A549 (cell line): ENCODE data around the gene KDELR1. TPM values are rescaled to one million over a fixed set of nuclear protein-coding genes. Genes with fewer than 3 reads are reported as not detected.

Experiments
- ATAC-seq, 2 experiments: fragments of 200-7000 bp in 1 of 2; fragments of >200 bp in 1 of 2; cut with Nextera tagmentation in 1 of 2; cut with Tn5 transposase in 1 of 2; 3 replicates each; pipeline versions ENCODE4 v1.8.0 to v1.9.1; 2018 to 2020; ENCODE audit warnings: mild to moderate bottlenecking in 1 of 2, moderate library complexity in 1 of 2
- CTCF ChIA-PET: fragments of 300-600 bp; sonication (Branson Sonifier 250); formaldehyde crosslinking; extraction: SDS; loops from one replicate; lab custom pipeline; 2021; ENCODE audit warnings: antibody characterized with exemption, inconsistent platforms; lab: Yijun Ruan, JAX
- POLR2A ChIA-PET: fragments of 350-600 bp; formaldehyde crosslinking; extraction: SDS; loops from one replicate; lab custom pipeline; 2021; ENCODE audit warnings: antibody characterized with exemption, inconsistent platforms; lab: Yijun Ruan, JAX
- DNase-seq, 2 experiments: peaks; one replicate each; pipeline versions ENCODE4 v3.0.0 to v3.0.0-alpha.2; 2011 to 2016; ENCODE audit warnings: low read depth in 1 of 2, low spot score in 1 of 2
- FAIRE-seq: peaks from 2 replicates; lab custom pipeline; 2011; peaks lifted over from hg19 to GRCh38; lab: Jason Lieb, UNC
- H3K27ac ChIP-seq, 2 experiments: fragments of >200 bp; sonication (Bioruptor Twin); formaldehyde crosslinking; 3 replicates each; pipeline ENCODE4 v1.5.1; 2016 to 2017
- H3K4me1 ChIP-seq: fragments of >200 bp; sonication (Bioruptor Twin); formaldehyde crosslinking; 3 replicates; pipeline ENCODE4 v1.6.1; 2016
- H3K4me2 ChIP-seq: fragments of >200 bp; sonication (Bioruptor Twin); formaldehyde crosslinking; 3 replicates; pipeline ENCODE4 v1.6.1; 2016
- H3K4me3 ChIP-seq: fragments of >200 bp; sonication (Bioruptor Twin); formaldehyde crosslinking; 3 replicates; pipeline ENCODE4 v1.5.1; 2016
- H3K9me3 ChIP-seq: fragments of >200 bp; sonication (Bioruptor Twin); formaldehyde crosslinking; 3 replicates; pipeline ENCODE4 v1.6.1; 2016
- ATOH8 ChIP-seq: fragments of 250-450 bp; sonication (Bioruptor Pico); IDR thresholded peaks from 2 replicates; pipeline ENCODE4 v1.5.0; 2020; ENCODE audit warnings: low read depth, mild to moderate bottlenecking, moderate library complexity
- CBX2 ChIP-seq: fragments of 200-600 bp; sonication (generic); IDR thresholded peaks from 2 replicates; pipeline ENCODE4 v1.6.1; 2016; ENCODE audit warnings: low read depth, mild to moderate bottlenecking, borderline replicate concordance
- CTCF ChIP-seq: fragments of >200 bp; sonication (Bioruptor Twin); formaldehyde crosslinking; IDR thresholded peaks from 3 replicates; pipeline ENCODE4 v1.5.1; 2016
- EHF ChIP-seq: fragments of 250-450 bp; sonication (Bioruptor Pico); IDR thresholded peaks from 2 replicates; pipeline ENCODE4 v1.5.0; 2020; ENCODE audit warnings: mild to moderate bottlenecking
- EHMT2 ChIP-seq: fragments of 200-600 bp; sonication (generic); IDR thresholded peaks from 2 replicates; pipeline ENCODE4 v1.6.1; 2016; ENCODE audit warnings: antibody characterized with exemption, low read depth, mild to moderate bottlenecking, moderate library complexity
- ELK1 ChIP-seq: fragments of 150-350 bp; IDR thresholded peaks from 2 replicates; pipeline ENCODE4 v1.6.1; 2014; ENCODE audit warnings: low read depth, mild to moderate bottlenecking, low read length
- FOSL2 ChIP-seq, 2 experiments: fragments of 450-650 bp in 1 of 2; fragments of >200 bp in 1 of 2; sonication (Bioruptor Twin) in 1 of 2; formaldehyde crosslinking; IDR thresholded peaks; 2 replicates each; pipeline versions ENCODE4 v1.5.0 to v1.6.1; 2016 to 2020; ENCODE audit warnings: mild to moderate bottlenecking in 1 of 2, moderate library complexity in 1 of 2
- HES2 ChIP-seq: fragments of >200 bp; sonication (Bioruptor Twin); formaldehyde crosslinking; IDR thresholded peaks from 2 replicates; pipeline ENCODE4 v1.6.1; 2016
- HEYL ChIP-seq: fragments of 250-450 bp; sonication (Bioruptor Pico); IDR thresholded peaks from 2 replicates; pipeline ENCODE4 v1.8.0; 2021; ENCODE audit warnings: mild to moderate bottlenecking, moderate library complexity
- HOXA7 ChIP-seq: fragments of 250-450 bp; sonication (Bioruptor Pico); IDR thresholded peaks from 2 replicates; pipeline ENCODE4 v1.5.0; 2020; ENCODE audit warnings: mild to moderate bottlenecking, moderate library complexity
- JUN ChIP-seq, 2 experiments: fragments of >200 bp; sonication (Bioruptor Twin); formaldehyde crosslinking; IDR thresholded peaks; 2 replicates in 1 of 2; 3 replicates in 1 of 2; pipeline ENCODE4 v1.6.1; 2016 to 2017
- KDM1A ChIP-seq: fragments of 200-600 bp; sonication (generic); IDR thresholded peaks from 2 replicates; pipeline ENCODE4 v1.6.1; 2016; ENCODE audit warnings: low read depth, mild to moderate bottlenecking
- MAFK ChIP-seq: fragments of 450-650 bp; IDR thresholded peaks from 2 replicates; pipeline ENCODE4 v1.6.1; 2014; ENCODE audit not compliant: partially characterized antibody
- MAX ChIP-seq: IDR thresholded peaks from 2 replicates; pipeline ENCODE4 v1.6.1; 2012
- MYC ChIP-seq: IDR thresholded peaks from 2 replicates; pipeline ENCODE4 v1.6.1; 2012; ENCODE audit warnings: mild to moderate bottlenecking, inconsistent platforms, low read length, improper control_type of control experiment, borderline replicate concordance
- NPAS2 ChIP-seq: fragments of 250-450 bp; sonication (Bioruptor Pico); IDR thresholded peaks from 2 replicates; pipeline ENCODE4 v1.8.0; 2022; ENCODE audit warnings: mild to moderate bottlenecking, moderate library complexity, borderline replicate concordance
- NR3C1 ChIP-seq: fragments of >200 bp; sonication (Bioruptor Twin); formaldehyde crosslinking; IDR thresholded peaks from 3 replicates; pipeline ENCODE4 v1.6.1; 2017
- PHF8 ChIP-seq: fragments of 200-600 bp; sonication (generic); IDR thresholded peaks from 2 replicates; pipeline ENCODE4 v1.6.1; 2016; ENCODE audit warnings: low read depth, mild to moderate bottlenecking, antibody characterized with exemption, moderate library complexity, borderline replicate concordance
- POLR2AphosphoS2 ChIP-seq: conservative IDR thresholded peaks from 2 replicates; pipeline ENCODE4 v1.6.1; 2012; ENCODE audit warnings: low read length, improper control_type of control experiment, inconsistent platforms
- RARB ChIP-seq: fragments of 250-450 bp; sonication (Bioruptor Pico); IDR thresholded peaks from 2 replicates; pipeline ENCODE4 v1.8.0; 2021; ENCODE audit warnings: mild to moderate bottlenecking, moderate library complexity
- RCOR1 ChIP-seq: fragments of 150-350 bp; IDR thresholded peaks from 2 replicates; pipeline ENCODE4 v1.6.1; 2014; ENCODE audit warnings: antibody characterized with exemption, low read length, low read depth
- REST ChIP-seq: fragments of 200-600 bp; sonication (generic); IDR thresholded peaks from 2 replicates; pipeline ENCODE4 v1.6.1; 2016; ENCODE audit warnings: antibody characterized with exemption, mild to moderate bottlenecking, moderate library complexity
- TFCP2L1 ChIP-seq: fragments of 250-450 bp; sonication (Bioruptor Pico); IDR thresholded peaks from 2 replicates; pipeline ENCODE4 v1.5.0; 2021; ENCODE audit warnings: mild to moderate bottlenecking
- TP53 ChIP-seq: fragments of 250-450 bp; sonication (Bioruptor Pico); IDR thresholded peaks from 2 replicates; pipeline ENCODE4 v1.5.0; 2021; ENCODE audit warnings: mild to moderate bottlenecking, moderate library complexity
- USF2 ChIP-seq: fragments of 450-650 bp; IDR thresholded peaks from 2 replicates; pipeline ENCODE4 v1.6.1; 2014; ENCODE audit warnings: antibody characterized with exemption
- ZFP36 ChIP-seq: fragments of 450-650 bp; IDR thresholded peaks from 2 replicates; pipeline ENCODE4 v1.6.1; 2014; ENCODE audit warnings: borderline replicate concordance; ENCODE audit not compliant: partially characterized antibody
- ZSCAN20 ChIP-seq: fragments of 250-450 bp; sonication (Bioruptor Pico); IDR thresholded peaks from 2 replicates; pipeline ENCODE4 v1.8.0; 2022; ENCODE audit warnings: mild to moderate bottlenecking, moderate library complexity
- WGBS: methylation state at CpG from one replicate; pipeline ENCODE4 v1.1.6; 2017; ENCODE audit errors: missing lambda C conversion rate; 5-methylcytosine and 5-hydroxymethylcytosine counted together
- polyA plus RNA-seq, 4 experiments: library from polyadenylated mRNA; depleted of rRNA in 3 of 4; stranded (reverse); fragments of >200 nt; fragmentation: RNase III in 1 of 4; extraction: RNeasy Plus Mini Kit Qiagen cat#74134 plus additional on column Dnase treatment in 1 of 4; gene quantifications; 2 replicates in 3 of 4; 3 replicates in 1 of 4; pipeline ENCODE4 v1.2.3, GENCODE V29; 2011 to 2017

The KDELR1 gene
- polyA plus RNA-seq, 2 of the 4 experiments (the other 2 are of a cell fraction) = 200 to 302 TPM

GRCh38 chr19:48378194-48378570 is 13.2 kb downstream of the KDELR1 start:
- TF ChIP-seq EHF (CRISPR knock-in tag) = no peak
- no peak for TF ChIP-seq RCOR1
- TF ChIP-seq RARB (CRISPR knock-in tag) = no peak
- no peak for TF ChIP-seq TFCP2L1 (CRISPR knock-in tag)
- no peak for TF ChIP-seq REST
- TF ChIP-seq ZFP36 = no peak
- no peak for TF ChIP-seq KDM1A
- no peak for TF ChIP-seq ATOH8 (CRISPR knock-in tag)
- no peak for TF ChIP-seq USF2
- TF ChIP-seq CTCF = no peak
- TF ChIP-seq ZSCAN20 (CRISPR knock-in tag) = no peak
- no peak for TF ChIP-seq NR3C1
- no peak for TF ChIP-seq HES2
- TF ChIP-seq HOXA7 (CRISPR knock-in tag) = no peak
- no peak for TF ChIP-seq MAFK
- no peak for TF ChIP-seq FOSL2 (IDR thresholded peaks at IDR 0.05)
- no peak for TF ChIP-seq FOSL2 (CRISPR knock-in tag; IDR thresholded peaks at IDR 0.05)
- TF ChIP-seq JUN (IDR thresholded peaks at IDR 0.05) = no peak
- no peak for TF ChIP-seq CBX2
- TF ChIP-seq, all 56 proteins: peak for 0
- H3K4me2 ChIP-seq = no peak overlapping the region
- no peak for ATAC-seq
- no peak for FAIRE-seq
- POLR2A ChIA-PET = no interaction called here
- CTCF ChIA-PET = interaction anchor here (0.7 to 1.8 kb wide), 2 partner anchors 44 to 179 kb away, joined by 3 to 7 read pairs; no protein-coding TSS in a partner anchor
- H3K4me1 ChIP-seq = peaks cover 5% of the 10 kb centered on the region
- DNase-seq = no peak
- no peak overlapping the region for H3K4me3 ChIP-seq
- no peaks in the 10 kb centered on the region for H3K9me3 ChIP-seq
- WGBS = 90% methylated on average over 10 of the region's 10 CpGs
- no peak overlapping the region for H3K27ac ChIP-seq

- DNase-seq (no peak), FAIRE-seq (no peak), ATAC-seq (peak; percentile 9 to 23; a peak in 3 of 6 replicates)
- peak overlapping the region; percentile 63 for H3K4me2 ChIP-seq
- H3K4me1 ChIP-seq = peaks cover 23% of the 10 kb centered on the region
- peak overlapping the region; percentile 64 to 81 for H3K27ac ChIP-seq
- 94% methylated on average over 11 of the region's 11 CpGs for WGBS
- no peaks in the 10 kb centered on the region for H3K9me3 ChIP-seq
- H3K4me3 ChIP-seq = no peak overlapping the region
- ChIA-PET CTCF (interaction anchor here (0.6 to 6.7 kb wide), 7 partner anchors 10 to 159 kb away, joined by 3 to 54 read pairs (median 4); partner anchors contain the start of genes KDELR1, SYNGR4 and TMEM143), POLR2A (interaction anchor here (1.7 to 2.0 kb wide), 2 partner anchors 10 to 18 kb away, joined by 10 read pairs; partner anchors contain the start of genes KDELR1, SYNGR4 and TMEM143)
- TF ChIP-seq PHF8 (no peak), HEYL (CRISPR knock-in tag) (no peak), POLR2AphosphoS2 (no peak), MAX (no peak), FOSL2 (IDR thresholded peaks at IDR 0.05) (no peak), FOSL2 (CRISPR knock-in tag; IDR thresholded peaks at IDR 0.05) (no peak), NPAS2 (CRISPR knock-in tag) (no peak), MYC (no peak), EHMT2 (no peak), ELK1 (no peak), ATOH8 (CRISPR knock-in tag) (no peak), JUN (IDR thresholded peaks at IDR 0.05) (no peak), TP53 (no peak), RCOR1 (no peak)
These were observed 17.8 kb downstream of the KDELR1 start for GRCh38 chr19:48373567-48373966.
